GM12878 (cell line): Measurements from ENCODE around the gene CD72. TPM values are rescaled to one million over a fixed set of nuclear protein-coding genes. Genes with fewer than 3 reads are reported as not detected.

Experiments
- ATAC-seq: fragments of 200-7000 bp; cut with Tn5 transposase; 3 replicates; pipeline ENCODE4 v1.9.1; 2020; ENCODE audit warnings: mild to moderate bottlenecking, moderate library complexity
- BruUV-seq: library from RNA; stranded (reverse); fragments of 400-500 nt; replicated peaks from 2 replicates; lab custom pipeline; 2021; lab: Mats Ljungman, UMichigan
- CTCF ChIA-PET: fragments of 300-600 bp; sonication (Branson Sonifier 250); formaldehyde crosslinking; extraction: SDS; loops from one replicate; lab custom pipeline; 2021; ENCODE audit warnings: inconsistent platforms; lab: Yijun Ruan, JAX
- POLR2A ChIA-PET: fragments of 350-600 bp; formaldehyde crosslinking; extraction: SDS; loops from one replicate; lab custom pipeline; 2021; ENCODE audit warnings: inconsistent platforms; lab: Charles Lee
- RAD21 ChIA-PET: fragments of 300-600 bp; sonication (Branson Sonifier 250); formaldehyde crosslinking; loops from one replicate; lab custom pipeline; 2023; ENCODE audit warnings: antibody characterized with exemption; ENCODE audit not compliant: unreplicated experiment; lab: Charles Lee
- SMC1A ChIA-PET: fragments of 300-600 bp; sonication (Branson Sonifier 250); formaldehyde crosslinking; loops from one replicate; lab custom pipeline; 2023; ENCODE audit not compliant: unreplicated experiment, uncharacterized antibody; lab: Charles Lee
- DNase-seq: peaks from one replicate; pipeline ENCODE4 v3.0.0-alpha.2; 2011; ENCODE audit warnings: low read depth, low spot score
- FAIRE-seq: peaks from 3 replicates; lab custom pipeline; 2011; peaks lifted over from hg19 to GRCh38; lab: Jason Lieb, UNC
- H2AFZ ChIP-seq: 2 replicates; pipeline ENCODE4 v1.6.0; 2011; ENCODE audit warnings: low read depth, low read length, control low read depth; ENCODE audit not compliant: control insufficient read depth
- H3K27ac ChIP-seq: 2 replicates; pipeline ENCODE4 v1.5.1; 2011; ENCODE audit warnings: control low read depth; ENCODE audit not compliant: control insufficient read depth, insufficient read depth
- H3K27me3 ChIP-seq, 2 experiments: replicated peaks in 1 of 2; 2 replicates each; pipeline versions ENCODE4 v1.6.0 to v1.6.1; 2011; ENCODE audit warnings: low read length in 1 of 2; ENCODE audit not compliant: control insufficient read depth in 2 of 2, insufficient read depth in 2 of 2
- H3K36me3 ChIP-seq, 2 experiments: 2 replicates each; pipeline ENCODE4 v1.5.1; 2011; ENCODE audit warnings: low read length in 1 of 2; ENCODE audit not compliant: control insufficient read depth in 2 of 2, insufficient read depth in 2 of 2
- H3K4me1 ChIP-seq: 2 replicates; pipeline ENCODE4 v1.6.1; 2011; ENCODE audit warnings: mild to moderate bottlenecking, low read length, moderate library complexity, mixed read lengths; ENCODE audit not compliant: control insufficient read depth, insufficient read depth
- H3K4me2 ChIP-seq: 2 replicates; pipeline ENCODE4 v1.6.0; 2011; ENCODE audit warnings: control low read depth; ENCODE audit not compliant: control insufficient read depth, insufficient read depth
- H3K4me3 ChIP-seq: fragments of 200-600 bp; sonication (generic); 2 replicates; pipeline ENCODE4 v1.5.1; 2016
- H3K79me2 ChIP-seq: 2 replicates; pipeline ENCODE4 v1.6.0; 2011; ENCODE audit warnings: low read length; ENCODE audit not compliant: control insufficient read depth, insufficient read depth
- H3K9ac ChIP-seq: 2 replicates; pipeline ENCODE4 v1.8.0; 2011; ENCODE audit warnings: low read length, control low read depth, mixed read lengths; ENCODE audit not compliant: control insufficient read depth, insufficient read depth
- H3K9me3 ChIP-seq: replicated peaks from 3 replicates; pipeline ENCODE4 v1.5.1; 2011; ENCODE audit warnings: mild to moderate bottlenecking, low read length; ENCODE audit not compliant: control insufficient read depth, insufficient read depth
- H4K20me1 ChIP-seq: 2 replicates; pipeline ENCODE4 v1.6.0; 2011; ENCODE audit not compliant: control insufficient read depth, insufficient read depth
- BACH1 ChIP-seq: fragments of 450-650 bp; IDR thresholded peaks from 2 replicates; pipeline ENCODE4 v1.6.1; 2017; ENCODE audit warnings: mild to moderate bottlenecking, borderline replicate concordance
- CHD1 ChIP-seq: IDR thresholded peaks from 2 replicates; pipeline ENCODE4 v1.6.1; 2012; ENCODE audit warnings: low read depth, low read length, improper control_type of control experiment
- CREB1 ChIP-seq: IDR thresholded peaks from 2 replicates; pipeline ENCODE4 v1.6.1; 2012; ENCODE audit warnings: low read depth, mild to moderate bottlenecking, inconsistent platforms
- FOXM1 ChIP-seq: IDR thresholded peaks from 2 replicates; pipeline ENCODE4 v1.6.1; 2012; ENCODE audit warnings: low read depth, mild to moderate bottlenecking, inconsistent platforms, low read length, moderate library complexity
- KAT2A ChIP-seq: conservative IDR thresholded peaks from 2 replicates; pipeline ENCODE4 v1.6.1; 2011; ENCODE audit warnings: low read depth, low read length; ENCODE audit not compliant: control insufficient read depth
- MEF2A ChIP-seq: IDR thresholded peaks from 2 replicates; pipeline ENCODE4 v1.6.1; 2011; ENCODE audit warnings: low read depth, mild to moderate bottlenecking, low read length, moderate library complexity; ENCODE audit not compliant: insufficient read depth
- RUNX3 ChIP-seq: IDR thresholded peaks from 2 replicates; pipeline ENCODE4 v1.6.1; 2012; ENCODE audit warnings: low read length, inconsistent platforms
- SP1 ChIP-seq: IDR thresholded peaks from one replicate; pipeline ENCODE4 v1.6.1; 2011; ENCODE audit warnings: low read depth, low read length
- SREBF2 ChIP-seq: IDR thresholded peaks from 2 replicates; pipeline ENCODE4 v1.6.1; 2012; ENCODE audit warnings: mild to moderate bottlenecking, low read length
- SUPT20H ChIP-seq: IDR thresholded peaks from 2 replicates; pipeline ENCODE4 v1.6.1; 2011; ENCODE audit warnings: low read depth, mild to moderate bottlenecking, low read length, moderate library complexity, borderline replicate concordance; ENCODE audit not compliant: control insufficient read depth
- WGBS: methylation state at CpG from one replicate; pipeline ENCODE4 v1.1.6; 2016; ENCODE audit warnings: low lambda C conversion rate; ENCODE audit not compliant: insufficient replicate concordance, insufficient coverage; ENCODE audit errors: missing lambda C conversion rate; 5-methylcytosine and 5-hydroxymethylcytosine counted together
- in situ Hi-C: fragments of 300-500 bp; cut with MboI; formaldehyde crosslinking; loops from 9 replicates; pipeline ENCODE4 v1.14.3; 2018; ENCODE audit warnings: mixed read lengths
- intact Hi-C: fragments of 100-400 bp; cut with micrococcal nuclease; formaldehyde crosslinking; loops from one replicate; pipeline ENCODE4 v1.14.2; 2022; ENCODE audit not compliant: unreplicated experiment
- polyA plus RNA-seq, 11 experiments: library from polyadenylated mRNA; depleted of rRNA in 4 of 11; unstranded in 6 of 11; stranded (reverse) in 5 of 11; fragments of >200 nt; fragmentation: Nextera tagmentation in 4 of 11; fragmentation: Illumina TruSeq in 1 of 11; extraction: Ambion mirVana in 4 of 11; extraction: Trizol in 1 of 11; gene quantifications; 1 replicate in 1 of 11; 2 replicates in 10 of 11; pipeline versions ENCODE4 v1.2.1 to v1.2.3, GENCODE V29; 2011 to 2016; ENCODE audit warnings: inconsistent platforms in 2 of 11, missing spikeins in 2 of 11, low read depth in 1 of 11
- total RNA-seq, 4 experiments: library from RNA; depleted of rRNA in 3 of 4; stranded (reverse); fragments of >200 nt in 3 of 4; fragmentation: Illumina TruSeq in 1 of 4; extraction: Trizol in 1 of 4; gene quantifications; 2 replicates each; pipeline versions ENCODE4 v1.2.1 to v1.2.3, GENCODE V29; 2013 to 2021
- TF ChIP-seq, protein P1 (sequence below): fragments of 450-650 bp; IDR thresholded peaks from 2 replicates; pipeline ENCODE4 v1.6.1; 2017; ENCODE audit warnings: mild to moderate bottlenecking, moderate library complexity

The CD72 gene
- total and polyA plus RNA-seq, 10 of the 15 experiments (the other 5 are each of a cell fraction or from before 2014, with no cell fraction given), result 2.1 to 14.2 (median 4.4) TPM

GRCh38 chr9:35609820-35610163 lies 8.4 kb downstream of the CD72 start:
- ChIA-PET CTCF (interaction anchor here (2.5 to 3.8 kb wide), 2 partner anchors 10 to 38 kb away, joined by 22 to 55 read pairs; partner anchors contain the start of gene SIT1), POLR2A (no interaction called here), SMC1A (interaction anchor here (3.3 kb wide), 1 partner anchor 48 kb away, joined by 16 read pairs; the partner anchor contains the start of genes CCDC107 and RMRP), RAD21 (no interaction called here)
- Histone ChIP-seq H3K36me3 (no peaks in the 10 kb centered on the region; a peak in 1 of 4 replicates), H3K27ac (no peak overlapping the region), H3K4me2 (no peak overlapping the region), H3K27me3 (no peaks in the 10 kb centered on the region), H3K4me3 (no peak overlapping the region), H3K79me2 (no peaks in the 10 kb centered on the region; the same call in 1 of the 2 replicates), H3K9ac (no peak overlapping the region), H2AFZ (no peak overlapping the region), H3K4me1 (no peaks in the 10 kb centered on the region), H3K9me3 (no peaks in the 10 kb centered on the region), H4K20me1 (no peaks in the 10 kb centered on the region)
- intact Hi-C loops (loop anchor here (10.0 kb wide), 2 partner anchors 205 to 495 kb away; partner anchors contain the start of genes ATOSB, HINT2 and SPAG8), in situ Hi-C loops (loop anchor here (5.0 kb wide), 1 partner anchor 118 kb away; no protein-coding TSS in a partner anchor)
- FAIRE-seq, result no peak
- no peak for DNase-seq
- BruUV-seq, result no TSS peak
- TF ChIP-seq SUPT20H (no peak), SP1 (no peak), KAT2A (no peak), CREB1 (no peak), FOXM1 (no peak)
- ATAC-seq, result no peak
- 92% methylated on average over 13 of the region's 13 CpGs for WGBS

GRCh38 chr9:35609001-35609819 lies 9.0 kb downstream of the CD72 start:
- RAD21 ChIA-PET, result no interaction called here
- no peak for DNase-seq
- BruUV-seq, result no TSS peak
- Histone ChIP-seq H3K9ac (no peak overlapping the region), H4K20me1 (no peaks in the 10 kb centered on the region), H3K4me3 (no peak overlapping the region), H3K79me2 (no peaks in the 10 kb centered on the region; the same call in 1 of the 2 replicates), H2AFZ (no peak overlapping the region), H3K9me3 (no peaks in the 10 kb centered on the region), H3K4me2 (no peak overlapping the region), H3K4me1 (peaks cover 5% of the 10 kb centered on the region), H3K36me3 (no peaks in the 10 kb centered on the region; a peak in 1 of 4 replicates), H3K27ac (no peak overlapping the region), H3K27me3 (no peaks in the 10 kb centered on the region)
- SMC1A ChIA-PET, result no interaction called here
- 84% methylated on average over 31 of the region's 31 CpGs for WGBS
- in situ Hi-C loops, result loop anchor here (5.0 kb wide), 1 partner anchor 118 kb away; no protein-coding TSS in a partner anchor
- intact Hi-C loops, result loop anchor here (10.0 kb wide), 2 partner anchors 206 to 494 kb away; partner anchors contain the start of genes ATOSB, HINT2 and SPAG8
- POLR2A ChIA-PET, result interaction anchor here (1.2 kb wide), 1 partner anchor 37 kb away, joined by 4 read pairs; no protein-coding TSS in a partner anchor
- CTCF ChIA-PET, result interaction anchor here (0.7 to 1.8 kb wide), 5 partner anchors 14 to 236 kb away, joined by 3 to 5 read pairs (median 3); no protein-coding TSS in a partner anchor
- FAIRE-seq, result no peak
- no peak for ATAC-seq
- TF ChIP-seq MEF2A (no peak), CHD1 (no peak), CREB1 (no peak), SREBF2 (no peak), BACH1 (no peak), RUNX3 (no peak)
- TF ChIP-seq, protein P1, sequence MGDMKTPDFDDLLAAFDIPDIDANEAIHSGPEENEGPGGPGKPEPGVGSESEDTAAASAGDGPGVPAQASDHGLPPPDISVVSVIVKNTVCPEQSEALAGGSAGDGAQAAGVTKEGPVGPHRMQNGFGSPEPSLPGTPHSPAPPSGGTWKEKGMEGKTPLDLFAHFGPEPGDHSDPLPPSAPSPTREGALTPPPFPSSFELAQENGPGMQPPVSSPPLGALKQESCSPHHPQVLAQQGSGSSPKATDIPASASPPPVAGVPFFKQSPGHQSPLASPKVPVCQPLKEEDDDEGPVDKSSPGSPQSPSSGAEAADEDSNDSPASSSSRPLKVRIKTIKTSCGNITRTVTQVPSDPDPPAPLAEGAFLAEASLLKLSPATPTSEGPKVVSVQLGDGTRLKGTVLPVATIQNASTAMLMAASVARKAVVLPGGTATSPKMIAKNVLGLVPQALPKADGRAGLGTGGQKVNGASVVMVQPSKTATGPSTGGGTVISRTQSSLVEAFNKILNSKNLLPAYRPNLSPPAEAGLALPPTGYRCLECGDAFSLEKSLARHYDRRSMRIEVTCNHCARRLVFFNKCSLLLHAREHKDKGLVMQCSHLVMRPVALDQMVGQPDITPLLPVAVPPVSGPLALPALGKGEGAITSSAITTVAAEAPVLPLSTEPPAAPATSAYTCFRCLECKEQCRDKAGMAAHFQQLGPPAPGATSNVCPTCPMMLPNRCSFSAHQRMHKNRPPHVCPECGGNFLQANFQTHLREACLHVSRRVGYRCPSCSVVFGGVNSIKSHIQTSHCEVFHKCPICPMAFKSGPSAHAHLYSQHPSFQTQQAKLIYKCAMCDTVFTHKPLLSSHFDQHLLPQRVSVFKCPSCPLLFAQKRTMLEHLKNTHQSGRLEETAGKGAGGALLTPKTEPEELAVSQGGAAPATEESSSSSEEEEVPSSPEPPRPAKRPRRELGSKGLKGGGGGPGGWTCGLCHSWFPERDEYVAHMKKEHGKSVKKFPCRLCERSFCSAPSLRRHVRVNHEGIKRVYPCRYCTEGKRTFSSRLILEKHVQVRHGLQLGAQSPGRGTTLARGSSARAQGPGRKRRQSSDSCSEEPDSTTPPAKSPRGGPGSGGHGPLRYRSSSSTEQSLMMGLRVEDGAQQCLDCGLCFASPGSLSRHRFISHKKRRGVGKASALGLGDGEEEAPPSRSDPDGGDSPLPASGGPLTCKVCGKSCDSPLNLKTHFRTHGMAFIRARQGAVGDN, result no peak
